Ecto neural progenitor cell (in vitro differentiated cells): ENCODE measurements around the gene PTGER4.
"Not testable (repeated sequence)": the region's sequence is repeated elsewhere in the genome, so short reads cannot be mapped to it uniquely, and the experiment has no call there.

Experiments used
- DNase-seq: peaks from one replicate; pipeline ENCODE4 v3.0.0-alpha.2; 2018; ENCODE audit warnings: low spot score

The PTGER4 gene

GRCh38 chr5:40679913-40680681 is at the start of gene PTGER4:
Gene PTGER4 (plus strand): TSS chr5:40679915. CDS start chr5:40680994, 1,079 bp downstream.
- DNase-seq, result peak; percentile 53

GRCh38 chr5:40630126-40630525 is 49.6 kb upstream of the PTGER4 start:
- no peak for DNase-seq

GRCh38 chr5:40631236-40631635 is 48.5 kb upstream of the PTGER4 start:
- no peak for DNase-seq

- no peak for DNase-seq
Observed at GRCh38 chr5:40634154-40634553, 45.6 kb upstream of the PTGER4 start.

- no peak for DNase-seq
Observed at GRCh38 chr5:40634593-40634992, 45.1 kb upstream of the PTGER4 start.

GRCh38 chr5:40639531-40639930 is 40.2 kb upstream of the PTGER4 start:
- DNase-seq, result not testable (repeated sequence)

GRCh38 chr5:40646266-40646665 is 33.4 kb upstream of the PTGER4 start:
- DNase-seq, result no peak

GRCh38 chr5:40648150-40648549 is 31.6 kb upstream of the PTGER4 start:
- no peak for DNase-seq

- DNase-seq, result no peak
Observed at GRCh38 chr5:40649463-40650030, 30.2 kb upstream of the PTGER4 start.

GRCh38 chr5:40651201-40651600 is 28.5 kb upstream of the PTGER4 start:
- no peak for DNase-seq

- no peak for DNase-seq
Observed at GRCh38 chr5:40652441-40653220, 27.1 kb upstream of the PTGER4 start.

GRCh38 chr5:40653221-40654022 is 26.3 kb upstream of the PTGER4 start:
- no peak for DNase-seq

GRCh38 chr5:40654377-40654991 is 25.2 kb upstream of the PTGER4 start:
- DNase-seq, result no peak

GRCh38 chr5:40655138-40655537 is 24.6 kb upstream of the PTGER4 start:
- DNase-seq, result no peak

- not testable (repeated sequence) for DNase-seq
Observed at GRCh38 chr5:40656091-40656490, 23.6 kb upstream of the PTGER4 start.

- no peak for DNase-seq
Observed at GRCh38 chr5:40656766-40657165, 22.9 kb upstream of the PTGER4 start.

GRCh38 chr5:40660751-40661150 is 19.0 kb upstream of the PTGER4 start:
- no peak for DNase-seq

GRCh38 chr5:40665635-40666298 is 13.9 kb upstream of the PTGER4 start:
- DNase-seq, result no peak

- DNase-seq, result no peak
Observed at GRCh38 chr5:40666657-40667056, 13.1 kb upstream of the PTGER4 start.

GRCh38 chr5:40667161-40667663 is 12.5 kb upstream of the PTGER4 start:
- DNase-seq, result no peak
